ENCODE results near the gene MTO1. TPM values are rescaled to one million over a fixed set of nuclear protein-coding genes. Genes with fewer than 3 reads are reported as not detected.
"Not testable (repeated sequence)": the region's sequence is repeated elsewhere in the genome, so short reads cannot be mapped to it uniquely, and the experiment has no call there.

Gene MTO1
- total RNA-seq, 2 donors from 2014 or later, result 14.2 to 25.3 TPM

- no peaks in the 10 kb centered on the region for H3K36me3 ChIP-seq
- no peak for TF ChIP-seq CTCF (IDR thresholded peaks at IDR 0.05)
- no peaks in the 10 kb centered on the region for H3K4me1 ChIP-seq (ENCODE audit: control insufficient read depth in 1 of 2, low read depth in 2 of 2)
- no peak for ATAC-seq (ENCODE audit: insufficient number of reproducible peaks, low FRiP score, low read depth)
- no peak overlapping the region for H3K4me3 ChIP-seq
- H3K27ac ChIP-seq, result no peak overlapping the region
- H3K27me3 ChIP-seq (replicated peaks; ENCODE audit: insufficient read depth), result no peaks in the 10 kb centered on the region
- no peak for DNase-seq (ENCODE audit: low spot score)
- H3K9me3 ChIP-seq, result no peaks in the 10 kb centered on the region
These were observed 87.2 kb downstream of the MTO1 start for GRCh38 chr6:73548458-73549446.

- H3K9me3 ChIP-seq; H3K4me3 ChIP-seq; DNase-seq (ENCODE audit: low spot score); H3K27ac ChIP-seq; H3K4me1 ChIP-seq (ENCODE audit: control insufficient read depth in 1 of 2, low read depth in 2 of 2); H3K36me3 ChIP-seq; ATAC-seq (ENCODE audit: insufficient number of reproducible peaks, low FRiP score, low read depth); H3K27me3 ChIP-seq (replicated peaks; ENCODE audit: insufficient read depth): not testable (repeated sequence)
These were observed 89.6 kb downstream of the MTO1 start for GRCh38 chr6:73551115-73551514.

- H3K27ac ChIP-seq; H3K4me1 ChIP-seq (ENCODE audit: control insufficient read depth in 1 of 2, low read depth in 2 of 2); H3K36me3 ChIP-seq; H3K4me3 ChIP-seq; ATAC-seq (ENCODE audit: insufficient number of reproducible peaks, low FRiP score, low read depth); DNase-seq (ENCODE audit: low spot score); H3K9me3 ChIP-seq; H3K27me3 ChIP-seq (replicated peaks; ENCODE audit: insufficient read depth): not testable (repeated sequence)
These were observed 93.9 kb downstream of the MTO1 start for GRCh38 chr6:73555380-73555949.

- H3K4me3 ChIP-seq, result no peak overlapping the region
- TF ChIP-seq CTCF (IDR thresholded peaks at IDR 0.05), result no peak
- DNase-seq (ENCODE audit: low spot score) (no peak), ATAC-seq (ENCODE audit: insufficient number of reproducible peaks, low FRiP score, low read depth) (no peak)
- H3K27me3 ChIP-seq (replicated peaks; ENCODE audit: insufficient read depth), result no peaks in the 10 kb centered on the region
- H3K27ac ChIP-seq, result no peak overlapping the region
- peaks cover 0 to 3% of the 10 kb centered on the region in 2 donors for H3K4me1 ChIP-seq (ENCODE audit: control insufficient read depth in 1 of 2, low read depth in 2 of 2)
- H3K36me3 ChIP-seq, result no peaks in the 10 kb centered on the region
- no peaks in the 10 kb centered on the region for H3K9me3 ChIP-seq
These were observed 95.3 kb downstream of the MTO1 start for GRCh38 chr6:73556836-73557235.

Other genes with a start within 250 kb of the MTO1 start
- not detected for gene KHDC1L, start 236.2 kb upstream of the MTO1 start, total RNA-seq
- 1 to 10 TPM in 1 of 2 donors, under 1 TPM in 1; 0.81 to 8.1 TPM for gene KHDC1, start 198.5 kb upstream of the MTO1 start, total RNA-seq
- gene DPPA5, start 107.5 kb upstream of the MTO1 start, total RNA-seq, result not detected
- not detected for gene KHDC3L, start 99.1 kb upstream of the MTO1 start, total RNA-seq
- not detected for gene OOEP, start 91.8 kb upstream of the MTO1 start, total RNA-seq
- 10 to 100 TPM in 1 of 2 donors, 1 to 10 TPM in 1; 7.0 to 12.2 TPM for gene DDX43, start 66.9 kb upstream of the MTO1 start, total RNA-seq
- gene CGAS, start 9.4 kb upstream of the MTO1 start, total RNA-seq, result 10 to 100 TPM; 11.5 to 13.7 TPM
- gene EEF1A1, start 59.3 kb downstream of the MTO1 start, total RNA-seq, result 1,000 to 10,000 TPM; 5,082 to 6,539 TPM
- 10 to 100 TPM; 24.1 to 36.8 TPM for gene SLC17A5, start 192.3 kb downstream of the MTO1 start, total RNA-seq
- 10 to 100 TPM; 12.6 to 21.3 TPM for gene CD109, start 234.5 kb downstream of the MTO1 start, total RNA-seq